ENCODE measurements around the gene PDE11A.

The PDE11A gene

GRCh38 chr2:177783091-177783490 is 289.5 kb downstream of the PDE11A start:
- intact Hi-C loops (cut with DNase I), result no loop called here
- DNase-seq, result no peak

GRCh38 chr2:177782613-177783012 is 290.0 kb downstream of the PDE11A start:
- intact Hi-C loops (cut with DNase I), result no loop called here
- DNase-seq, result no peak

GRCh38 chr2:177778472-177778871 is 294.1 kb downstream of the PDE11A start:
- intact Hi-C loops (cut with DNase I), result no loop called here
- DNase-seq, result no peak

- intact Hi-C loops (cut with DNase I), result no loop called here
Observed at GRCh38 chr2:177772529-177772928, 300.0 kb downstream of the PDE11A start.

GRCh38 chr2:177771191-177771590 is 301.4 kb downstream of the PDE11A start:
- intact Hi-C loops (cut with DNase I), result no loop called here
- DNase-seq, result no peak

More at GRCh38 chr2:177772529-177772928, 300.0 kb downstream of the PDE11A start:
- no peak for DNase-seq

GRCh38 chr2:177767768-177768167 is 304.8 kb downstream of the PDE11A start:
- intact Hi-C loops (cut with DNase I), result no loop called here
- DNase-seq, result no peak

GRCh38 chr2:177765698-177766097 is 306.9 kb downstream of the PDE11A start:
- no peak for DNase-seq
- intact Hi-C loops (cut with DNase I), result no loop called here

- DNase-seq, result peak in 8 of 10 donors; percentile 42 to 93 (median 72)
- intact Hi-C loops (cut with DNase I), result no loop called here
Observed at GRCh38 chr2:177763531-177764265, 308.9 kb downstream of the PDE11A start.

GRCh38 chr2:177759443-177759842 is 313.1 kb downstream of the PDE11A start:
- intact Hi-C loops (cut with DNase I), result loop anchor here (10.0 kb wide), 1 partner anchor 425 kb away; no protein-coding TSS in a partner anchor
- DNase-seq, result no peak

GRCh38 chr2:177758591-177759371 is 313.8 kb downstream of the PDE11A start:
- DNase-seq, result peak in 9 of 10 donors; percentile 17 to 92 (median 59)
- intact Hi-C loops (cut with DNase I), result loop anchor here (10.0 kb wide), 1 partner anchor 424 kb away; no protein-coding TSS in a partner anchor

GRCh38 chr2:177756336-177756735 is 316.2 kb downstream of the PDE11A start:
- no peak for DNase-seq
- intact Hi-C loops (cut with DNase I), result loop anchor here (10.0 kb wide), 1 partner anchor 422 kb away; no protein-coding TSS in a partner anchor

- intact Hi-C loops (cut with DNase I), result loop anchor here (10.0 kb wide), 1 partner anchor 420 kb away; no protein-coding TSS in a partner anchor
- no peak for DNase-seq
Observed at GRCh38 chr2:177754492-177754873, 318.1 kb downstream of the PDE11A start.

- intact Hi-C loops (cut with DNase I), result loop anchor here (10.0 kb wide), 1 partner anchor 419 kb away; no protein-coding TSS in a partner anchor
- DNase-seq, result peak in 9 of 10 donors; percentile 21 to 93 (median 59)
Observed at GRCh38 chr2:177753682-177754491, 318.7 kb downstream of the PDE11A start.

- DNase-seq, result no peak
- intact Hi-C loops (cut with DNase I), result no loop called here
Observed at GRCh38 chr2:177748360-177748759, 324.2 kb downstream of the PDE11A start.

GRCh38 chr2:177747384-177747783 is 325.2 kb downstream of the PDE11A start:
- DNase-seq, result no peak
- intact Hi-C loops (cut with DNase I), result no loop called here

- DNase-seq, result no peak
- intact Hi-C loops (cut with DNase I), result no loop called here
Observed at GRCh38 chr2:177746358-177746757, 326.2 kb downstream of the PDE11A start.

- intact Hi-C loops (cut with DNase I), result no loop called here
- no peak for DNase-seq
Observed at GRCh38 chr2:177745531-177745930, 327.0 kb downstream of the PDE11A start.

- intact Hi-C loops (cut with DNase I), result no loop called here
- no peak for DNase-seq
Observed at GRCh38 chr2:177742851-177743250, 329.7 kb downstream of the PDE11A start.

GRCh38 chr2:177741866-177742265 is 330.7 kb downstream of the PDE11A start:
- intact Hi-C loops (cut with DNase I), result no loop called here

GRCh38 chr2:177740700-177741099 is 331.9 kb downstream of the PDE11A start:
- no peak for DNase-seq
- intact Hi-C loops (cut with DNase I), result no loop called here

More at GRCh38 chr2:177741866-177742265, 330.7 kb downstream of the PDE11A start:
- DNase-seq, result no peak

Data from posterior cingulate gyrus (tissue), 11 donors.